ENCODE measurements around the gene CACNG8. TPM values are rescaled to one million over a fixed set of nuclear protein-coding genes. Genes with fewer than 3 reads are reported as not detected.
"Not testable (repeated sequence)": the region's sequence is repeated elsewhere in the genome, so short reads cannot be mapped to it uniquely, and the experiment has no call there.

Gene CACNG8
- total RNA-seq, 4 donors from 2014 or later = not detected

DNA sequence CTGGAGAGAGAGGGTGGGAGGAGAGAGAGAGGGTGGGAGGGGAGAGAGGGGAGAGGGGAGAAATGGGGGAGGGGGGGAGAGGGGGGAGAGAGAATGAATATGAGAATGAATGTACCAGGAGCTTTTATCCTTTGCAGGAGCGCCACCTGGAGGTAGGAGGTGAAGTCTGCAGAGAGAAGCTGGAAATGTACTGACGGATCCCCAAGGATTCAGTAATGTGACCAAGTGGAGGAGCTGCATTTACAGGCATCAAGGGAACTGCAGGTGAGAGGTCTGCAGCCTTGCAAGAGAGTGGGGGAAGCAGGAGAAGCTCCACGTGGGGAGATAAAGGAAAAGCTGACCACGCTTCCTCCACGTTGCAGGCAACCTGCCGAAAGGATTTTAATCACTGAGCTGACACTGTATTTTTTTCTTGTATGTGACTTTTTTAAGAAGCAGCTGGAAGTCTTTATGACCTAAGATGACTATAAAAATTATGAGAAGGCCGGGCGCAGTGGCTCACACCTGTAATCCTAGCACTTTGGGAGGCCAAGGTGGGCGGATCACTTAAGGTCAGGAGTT is 67.3 kb downstream of the CACNG8 start:
- ATAC-seq (ENCODE audit: low FRiP score) (no peak), DNase-seq (ENCODE audit: low spot score) (peak; percentile 30)
- TF ChIP-seq, protein P1, sequence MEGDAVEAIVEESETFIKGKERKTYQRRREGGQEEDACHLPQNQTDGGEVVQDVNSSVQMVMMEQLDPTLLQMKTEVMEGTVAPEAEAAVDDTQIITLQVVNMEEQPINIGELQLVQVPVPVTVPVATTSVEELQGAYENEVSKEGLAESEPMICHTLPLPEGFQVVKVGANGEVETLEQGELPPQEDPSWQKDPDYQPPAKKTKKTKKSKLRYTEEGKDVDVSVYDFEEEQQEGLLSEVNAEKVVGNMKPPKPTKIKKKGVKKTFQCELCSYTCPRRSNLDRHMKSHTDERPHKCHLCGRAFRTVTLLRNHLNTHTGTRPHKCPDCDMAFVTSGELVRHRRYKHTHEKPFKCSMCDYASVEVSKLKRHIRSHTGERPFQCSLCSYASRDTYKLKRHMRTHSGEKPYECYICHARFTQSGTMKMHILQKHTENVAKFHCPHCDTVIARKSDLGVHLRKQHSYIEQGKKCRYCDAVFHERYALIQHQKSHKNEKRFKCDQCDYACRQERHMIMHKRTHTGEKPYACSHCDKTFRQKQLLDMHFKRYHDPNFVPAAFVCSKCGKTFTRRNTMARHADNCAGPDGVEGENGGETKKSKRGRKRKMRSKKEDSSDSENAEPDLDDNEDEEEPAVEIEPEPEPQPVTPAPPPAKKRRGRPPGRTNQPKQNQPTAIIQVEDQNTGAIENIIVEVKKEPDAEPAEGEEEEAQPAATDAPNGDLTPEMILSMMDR (IDR thresholded peaks at IDR 0.05) = no peak

DNA sequence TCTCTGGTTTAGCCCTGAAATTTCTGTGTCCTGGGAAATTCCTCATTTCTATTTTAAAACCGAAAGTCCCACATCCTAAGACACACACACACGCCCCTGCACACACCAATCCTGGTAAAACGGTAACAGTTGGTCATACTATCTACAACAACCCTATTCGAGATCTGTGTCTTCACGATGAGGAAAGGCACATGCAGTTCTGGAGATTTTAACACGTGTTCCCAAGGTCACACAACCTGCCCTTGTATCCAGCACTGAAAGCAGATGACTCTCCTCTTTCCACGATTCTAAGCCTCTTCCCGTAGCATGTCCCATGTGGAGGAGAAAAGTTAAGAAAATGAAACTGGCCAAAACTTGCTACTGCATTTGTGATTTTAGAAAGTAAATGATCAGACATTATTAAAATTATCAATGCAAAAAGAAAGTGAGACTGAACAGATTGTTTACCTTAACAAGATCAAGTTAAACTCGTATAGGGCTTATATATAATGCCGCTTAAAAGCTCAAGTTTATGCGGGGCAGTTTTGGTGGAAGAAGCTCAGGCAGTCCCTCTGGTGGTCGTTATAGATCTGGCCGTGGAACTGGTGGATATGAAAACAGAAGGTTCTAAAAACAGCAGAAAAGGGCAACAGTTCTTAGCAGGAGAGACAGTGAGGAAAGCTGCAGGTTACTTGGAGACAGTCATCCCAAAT is 68.3 kb downstream of the CACNG8 start:
- DNase-seq (ENCODE audit: low spot score) (no peak), ATAC-seq (ENCODE audit: low FRiP score) (no peak)
- TF ChIP-seq, protein P1 (IDR thresholded peaks at IDR 0.05) = no peak

DNA sequence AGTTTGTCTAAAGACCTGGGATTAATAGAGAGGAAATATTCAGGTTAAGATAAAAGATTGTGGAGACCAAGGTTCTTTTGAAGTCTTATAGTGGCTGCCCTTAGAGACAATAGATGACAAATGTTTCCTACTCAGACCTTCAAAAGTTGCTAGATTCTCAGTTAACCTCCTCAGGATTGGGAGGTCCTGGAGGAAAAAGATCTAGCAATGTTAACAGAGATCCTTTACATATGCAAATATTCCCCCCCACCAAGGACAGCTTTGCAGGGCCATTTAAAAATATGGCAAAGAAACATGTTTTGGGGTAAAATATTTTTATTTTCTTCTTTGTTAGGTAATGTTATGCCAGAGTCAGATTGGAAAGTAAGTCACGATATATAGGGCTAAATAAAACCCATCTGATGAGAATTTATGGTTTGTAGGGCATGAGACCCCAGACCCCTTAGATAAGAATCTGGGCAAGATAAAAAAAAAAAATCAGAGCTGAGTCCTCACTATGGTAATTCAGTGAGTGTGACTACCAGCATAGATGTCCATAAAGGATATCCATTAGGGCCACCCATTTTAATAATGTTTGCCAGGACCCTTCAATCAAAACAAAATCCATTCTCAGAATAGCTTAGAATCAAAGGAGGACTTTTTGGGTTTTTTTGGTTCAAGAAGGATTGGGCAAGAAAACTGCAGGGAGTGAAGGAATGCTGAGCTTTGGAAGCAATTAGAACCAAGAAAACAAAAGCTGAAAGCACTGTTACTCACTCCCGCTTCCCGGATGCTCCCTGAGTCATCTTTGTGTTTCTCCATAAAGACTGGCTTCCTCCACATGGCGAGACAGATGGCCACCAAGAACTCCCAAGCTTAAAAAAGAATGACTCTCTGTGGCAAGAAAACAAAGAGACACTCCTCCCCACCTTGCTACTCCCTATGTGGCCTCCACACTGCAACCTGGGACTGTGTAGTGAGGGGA is 72.8 kb downstream of the CACNG8 start:
- ATAC-seq (ENCODE audit: low FRiP score) = no peak
- TF ChIP-seq, protein P1 (IDR thresholded peaks at IDR 0.05) = no peak
- DNase-seq (ENCODE audit: low spot score) = no peak

DNA sequence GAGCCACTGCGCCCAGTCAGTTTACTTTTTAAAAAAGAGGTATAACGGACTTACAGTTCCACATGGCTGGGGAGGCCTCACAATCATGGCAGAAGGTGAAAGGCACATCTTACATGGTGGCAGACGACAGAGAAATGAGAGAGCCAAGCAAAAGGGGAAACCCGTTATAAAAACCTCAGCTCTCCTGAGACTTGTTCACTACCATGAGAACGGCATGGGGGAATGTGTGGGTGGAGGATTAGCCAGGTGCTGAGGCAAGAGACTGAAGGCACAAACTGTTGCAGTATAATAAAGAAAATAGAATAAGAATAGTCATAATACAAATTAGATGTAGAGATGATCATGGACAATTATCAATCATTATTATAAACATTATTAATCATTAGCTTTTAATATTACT is 73.8 kb downstream of the CACNG8 start:
- ATAC-seq (ENCODE audit: low FRiP score) = not testable (repeated sequence)

More for the DNA sequence above, 73.8 kb downstream of the CACNG8 start:
- not testable (repeated sequence) for DNase-seq (ENCODE audit: low spot score)

Small RNA genes lying within 50 kb of the gene (small RNA-seq; reads per million reads assigned to genes)
- not detected for gene AC012314.20

Other genes with a start within 250 kb of the CACNG8 start
- 1 to 10 TPM in 3 of 4 donors, under 1 TPM in 1; 0.46 to 9.6 (median 1.6) TPM for gene NLRP12, start 138.6 kb upstream of the CACNG8 start, total RNA-seq
- gene MYADM, start 95.1 kb upstream of the CACNG8 start, total RNA-seq = 100 to 1,000 TPM in 2 of 4 donors, 10 to 100 TPM in 2; 50.6 to 346 (median 97.8) TPM
- gene PRKCG, start 80.7 kb upstream of the CACNG8 start, total RNA-seq = not detected
- not detected for gene CACNG7, start 53.7 kb upstream of the CACNG8 start, total RNA-seq
- gene CACNG6, start 28.7 kb downstream of the CACNG8 start, total RNA-seq = not detected
- gene VSTM1, start 101.0 kb downstream of the CACNG8 start, total RNA-seq = not detected
- gene TARM1, start 118.4 kb downstream of the CACNG8 start, total RNA-seq = not detected
- gene OSCAR, start 137.9 kb downstream of the CACNG8 start, total RNA-seq = 1 to 10 TPM; 1.3 to 8.3 (median 5.5) TPM
- gene NDUFA3, start 139.9 kb downstream of the CACNG8 start, total RNA-seq = 10 to 100 TPM in 3 of 4 donors, 1 to 10 TPM in 1; 7.1 to 33.0 (median 28.6) TPM
- 10 to 100 TPM in 3 of 4 donors, 1 to 10 TPM in 1; 9.7 to 19.9 (median 15.6) TPM for gene TFPT, start 152.7 kb downstream of the CACNG8 start, total RNA-seq
- gene PRPF31, start 152.8 kb downstream of the CACNG8 start, total RNA-seq = 10 to 100 TPM; 33.8 to 50.1 (median 39.7) TPM
- 10 to 100 TPM; 13.4 to 24.4 (median 19.0) TPM for gene CNOT3, start 174.8 kb downstream of the CACNG8 start, total RNA-seq
- 10 to 100 TPM in 1 of 4 donors, 1 to 10 TPM in 3; 5.3 to 12.3 (median 7.4) TPM for gene LENG1, start 196.8 kb downstream of the CACNG8 start, total RNA-seq
- gene TMC4, start 210.2 kb downstream of the CACNG8 start, total RNA-seq = 1 to 10 TPM in 3 of 4 donors, not detected in 1; 1.2 to 4.1 (median 1.6) TPM
- 10 to 100 TPM; 21.0 to 72.4 (median 32.7) TPM for gene MBOAT7, start 226.6 kb downstream of the CACNG8 start, total RNA-seq
- 10 to 100 TPM; 36.1 to 49.3 (median 40.3) TPM for gene TSEN34, start 228.4 kb downstream of the CACNG8 start, total RNA-seq
- 1,000 to 10,000 TPM; 1,567 to 2,105 (median 1,838) TPM for gene RPS9, start 237.9 kb downstream of the CACNG8 start, total RNA-seq

Data from omental fat pad (tissue), 4 donors.